ENCODE data around the gene CES3.

GRCh38 chr16:66921729-66922450 lies 39.2 kb upstream of the CES3 start:
- no peak for TF ChIP-seq CTCF (IDR thresholded peaks at IDR 0.05)
- no peak for TF ChIP-seq POLR2A (IDR thresholded peaks at IDR 0.05)

Measured in testis (tissue), 2 donors.